Hepatocyte (in vitro differentiated cells): Measurements from ENCODE around the gene TENM4. TPM values are rescaled to one million over a fixed set of nuclear protein-coding genes. Genes with fewer than 3 reads are reported as not detected.

Experiments
- DNase-seq: peaks from one replicate; pipeline ENCODE4 v3.0.0-alpha.2; 2016; ENCODE audit warnings: low spot score
- H2AFZ ChIP-seq: fragments of 200-600 bp; sonication (generic); 2 replicates; pipeline ENCODE4 v1.6.0; 2016; ENCODE audit warnings: antibody characterized with exemption, mild to moderate bottlenecking
- H3K27ac ChIP-seq: fragments of 200-600 bp; sonication (generic); 2 replicates; pipeline ENCODE4 v1.5.1; 2016; ENCODE audit warnings: mild to moderate bottlenecking
- H3K27me3 ChIP-seq: fragments of 200-600 bp; sonication (generic); 2 replicates; pipeline ENCODE4 v1.6.1; 2016
- H3K36me3 ChIP-seq: fragments of 200-600 bp; sonication (generic); replicated peaks from 2 replicates; pipeline ENCODE4 v1.5.1; 2016; ENCODE audit warnings: low read depth; ENCODE audit not compliant: insufficient read depth
- H3K4me1 ChIP-seq: fragments of 200-600 bp; sonication (generic); 2 replicates; pipeline ENCODE4 v1.5.1; 2016; ENCODE audit warnings: mild to moderate bottlenecking, moderate library complexity; ENCODE audit not compliant: insufficient read depth
- H3K4me2 ChIP-seq: fragments of 200-600 bp; sonication (generic); 2 replicates; pipeline ENCODE4 v1.6.0; 2016
- H3K4me3 ChIP-seq: fragments of 200-600 bp; sonication (generic); 2 replicates; pipeline ENCODE4 v1.5.1; 2016; ENCODE audit warnings: mild to moderate bottlenecking
- H3K79me2 ChIP-seq: fragments of 200-600 bp; sonication (generic); 2 replicates; pipeline ENCODE4 v1.6.0; 2017; ENCODE audit warnings: mild to moderate bottlenecking
- H3K9me2 ChIP-seq: fragments of 200-600 bp; sonication (generic); replicated peaks from 2 replicates; pipeline ENCODE4 v1.6.0; 2017; ENCODE audit warnings: mild to moderate bottlenecking; ENCODE audit not compliant: insufficient read depth
- H3K9me3 ChIP-seq: fragments of 200-600 bp; sonication (generic); 2 replicates; pipeline ENCODE4 v1.5.1; 2016; ENCODE audit warnings: low read depth, mild to moderate bottlenecking
- H4K20me1 ChIP-seq: fragments of 200-600 bp; sonication (generic); 2 replicates; pipeline ENCODE4 v1.6.0; 2016; ENCODE audit warnings: mild to moderate bottlenecking; ENCODE audit not compliant: insufficient read depth, poor library complexity, severe bottlenecking
- EZH2 ChIP-seq: fragments of 200-600 bp; sonication (generic); IDR thresholded peaks from 2 replicates; pipeline ENCODE4 v1.6.1; 2016; ENCODE audit warnings: antibody characterized with exemption, mild to moderate bottlenecking, borderline replicate concordance
- EZH2phosphoT487 ChIP-seq: fragments of 200-600 bp; sonication (generic); IDR thresholded peaks from one replicate; pipeline ENCODE4 v1.6.1; 2018; ENCODE audit warnings: antibody characterized with exemption, mild to moderate bottlenecking, low read depth, moderate library complexity; ENCODE audit not compliant: unreplicated experiment, severe bottlenecking
- WGBS: methylation state at CpG from one replicate; pipeline ENCODE4 v1.1.6; 2016; ENCODE audit warnings: low lambda C conversion rate; ENCODE audit errors: missing lambda C conversion rate; 5-methylcytosine and 5-hydroxymethylcytosine counted together
- polyA plus RNA-seq: library from polyadenylated mRNA; unstranded; fragments of >200 nt; fragmentation: Nextera tagmentation; extraction: Ambion mirVana; gene quantifications from 2 replicates; pipeline ENCODE4 v1.2.1, GENCODE V29; 2016
- total RNA-seq: library from RNA; depleted of rRNA; stranded (reverse); fragments of >200 nt; gene quantifications from 2 replicates; pipeline ENCODE4 v1.2.3, GENCODE V29; 2014
- TF ChIP-seq, protein P1 (sequence below): fragments of 200-600 bp; sonication (generic); IDR thresholded peaks from 2 replicates; pipeline ENCODE4 v1.5.1; 2016; ENCODE audit warnings: antibody characterized with exemption, mild to moderate bottlenecking; ENCODE audit not compliant: poor library complexity

The TENM4 gene
- total and polyA plus RNA-seq, 2 experiments from 2014 or later: 18.4 to 18.7 TPM

DNA sequence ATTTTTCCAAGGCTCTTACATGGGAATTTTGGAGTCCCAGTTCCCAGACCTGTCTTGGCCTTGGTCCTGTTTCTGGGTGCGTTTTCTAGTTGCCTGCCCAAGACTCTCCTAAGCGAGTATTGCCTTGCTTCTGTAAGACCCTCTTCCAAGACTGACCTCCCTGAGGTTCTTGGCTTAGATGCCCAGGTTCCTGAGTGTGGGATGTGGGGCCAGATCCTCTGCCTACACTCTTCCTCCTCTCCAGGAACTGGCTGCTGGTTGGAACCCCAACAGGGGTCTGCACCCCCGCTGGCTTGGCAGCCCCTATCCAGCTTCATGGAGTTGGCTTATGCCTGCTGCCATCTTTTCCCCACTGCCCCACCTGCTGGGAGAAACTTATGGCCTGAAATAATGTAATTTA, 429.5 kb downstream of the TENM4 start:
- no peaks in the 10 kb centered on the region for H4K20me1 ChIP-seq
- H3K36me3 ChIP-seq: no peaks in the 10 kb centered on the region
- no peaks in the 10 kb centered on the region for H3K27me3 ChIP-seq
- no peak overlapping the region for H2AFZ ChIP-seq
- TF ChIP-seq, protein P1, sequence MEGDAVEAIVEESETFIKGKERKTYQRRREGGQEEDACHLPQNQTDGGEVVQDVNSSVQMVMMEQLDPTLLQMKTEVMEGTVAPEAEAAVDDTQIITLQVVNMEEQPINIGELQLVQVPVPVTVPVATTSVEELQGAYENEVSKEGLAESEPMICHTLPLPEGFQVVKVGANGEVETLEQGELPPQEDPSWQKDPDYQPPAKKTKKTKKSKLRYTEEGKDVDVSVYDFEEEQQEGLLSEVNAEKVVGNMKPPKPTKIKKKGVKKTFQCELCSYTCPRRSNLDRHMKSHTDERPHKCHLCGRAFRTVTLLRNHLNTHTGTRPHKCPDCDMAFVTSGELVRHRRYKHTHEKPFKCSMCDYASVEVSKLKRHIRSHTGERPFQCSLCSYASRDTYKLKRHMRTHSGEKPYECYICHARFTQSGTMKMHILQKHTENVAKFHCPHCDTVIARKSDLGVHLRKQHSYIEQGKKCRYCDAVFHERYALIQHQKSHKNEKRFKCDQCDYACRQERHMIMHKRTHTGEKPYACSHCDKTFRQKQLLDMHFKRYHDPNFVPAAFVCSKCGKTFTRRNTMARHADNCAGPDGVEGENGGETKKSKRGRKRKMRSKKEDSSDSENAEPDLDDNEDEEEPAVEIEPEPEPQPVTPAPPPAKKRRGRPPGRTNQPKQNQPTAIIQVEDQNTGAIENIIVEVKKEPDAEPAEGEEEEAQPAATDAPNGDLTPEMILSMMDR: no peak
- H3K4me1 ChIP-seq: no peaks in the 10 kb centered on the region
- H3K4me3 ChIP-seq: no peak overlapping the region
- DNase-seq: no peak
- no peaks in the 10 kb centered on the region for H3K9me3 ChIP-seq
- H3K4me2 ChIP-seq: no peak overlapping the region
- no peak overlapping the region for H3K27ac ChIP-seq
- WGBS: 93% methylated on average over 3 of the region's 3 CpGs
- H3K79me2 ChIP-seq: no peaks in the 10 kb centered on the region
- H3K9me2 ChIP-seq: no peaks in the 10 kb centered on the region

GRCh38 chr11:79007771-79008402, 432.9 kb downstream of the TENM4 start:
- Histone ChIP-seq H3K27ac (peak overlapping the region; percentile 32), H3K9me3 (no peaks in the 10 kb centered on the region), H3K79me2 (no peaks in the 10 kb centered on the region), H3K4me2 (peak overlapping the region; percentile 32), H3K36me3 (no peaks in the 10 kb centered on the region), H3K9me2 (no peaks in the 10 kb centered on the region), H2AFZ (no peak overlapping the region), H3K4me3 (no peak overlapping the region), H3K27me3 (no peaks in the 10 kb centered on the region), H3K4me1 (no peaks in the 10 kb centered on the region), H4K20me1 (no peaks in the 10 kb centered on the region)
- 52% methylated on average over 13 of the region's 13 CpGs for WGBS
- DNase-seq: peak; percentile 11
- TF ChIP-seq, protein P1: no peak
- no peak for TF ChIP-seq EZH2phosphoT487
- TF ChIP-seq EZH2: no peak

GRCh38 chr11:79006854-79007253, 434.0 kb downstream of the TENM4 start:
- Histone ChIP-seq H3K27ac (no peak overlapping the region), H3K4me1 (no peaks in the 10 kb centered on the region), H3K9me3 (no peaks in the 10 kb centered on the region), H2AFZ (no peak overlapping the region), H3K9me2 (no peaks in the 10 kb centered on the region), H3K27me3 (no peaks in the 10 kb centered on the region), H3K79me2 (no peaks in the 10 kb centered on the region), H4K20me1 (no peaks in the 10 kb centered on the region), H3K36me3 (no peaks in the 10 kb centered on the region), H3K4me3 (no peak overlapping the region), H3K4me2 (no peak overlapping the region)
- no peak for TF ChIP-seq EZH2phosphoT487
- TF ChIP-seq, protein P1: no peak
- no peak for TF ChIP-seq EZH2
- WGBS: 92% methylated on average over 4 of the region's 4 CpGs
- DNase-seq: no peak

GRCh38 chr11:78996007-78996406, 444.8 kb downstream of the TENM4 start:
- Histone ChIP-seq H3K9me3 (no peaks in the 10 kb centered on the region), H3K27me3 (no peaks in the 10 kb centered on the region), H3K36me3 (no peaks in the 10 kb centered on the region), H3K9me2 (no peaks in the 10 kb centered on the region), H2AFZ (no peak overlapping the region), H3K4me3 (no peak overlapping the region), H3K79me2 (no peaks in the 10 kb centered on the region), H3K4me1 (no peaks in the 10 kb centered on the region), H3K27ac (no peak overlapping the region), H3K4me2 (no peak overlapping the region), H4K20me1 (no peaks in the 10 kb centered on the region)
- WGBS: 93% methylated on average over 3 of the region's 3 CpGs
- TF ChIP-seq, protein P1: no peak
- no peak for TF ChIP-seq EZH2phosphoT487
- TF ChIP-seq EZH2: no peak
- no peak for DNase-seq
